ENCODE results near the gene PRKD3. TPM values are rescaled to one million over a fixed set of nuclear protein-coding genes. Genes with fewer than 3 reads are reported as not detected.

Gene PRKD3
- 10 to 100 TPM in 1 of 4 donors, 1 to 10 TPM in 3; 4.3 to 15.5 (median 6.5) TPM for polyA plus RNA-seq
- long read RNA-seq, donor 1, result 0 reads
- long read RNA-seq, donor 2, result 0 reads
- long read RNA-seq, donor 3, partial matches to known transcripts, result 6 of 6 reads
- long read RNA-seq, donor 3, other reads (novel, unspliced or antisense), result 0 of 6 reads
- long read RNA-seq, donor 4, result 0 reads
- long read RNA-seq, donor 5, partial matches to known transcripts, result 0 of 2 reads
- long read RNA-seq, donor 5, other reads (novel, unspliced or antisense), result 0 of 2 reads
- long read RNA-seq, donor 6, result 0 reads
- long read RNA-seq, donor 7, result 0 reads
- long read RNA-seq, donor 8, result 0 reads
- long read RNA-seq, donor 9, result 0 reads
- long read RNA-seq, donor 10, result 0 reads

DNA sequence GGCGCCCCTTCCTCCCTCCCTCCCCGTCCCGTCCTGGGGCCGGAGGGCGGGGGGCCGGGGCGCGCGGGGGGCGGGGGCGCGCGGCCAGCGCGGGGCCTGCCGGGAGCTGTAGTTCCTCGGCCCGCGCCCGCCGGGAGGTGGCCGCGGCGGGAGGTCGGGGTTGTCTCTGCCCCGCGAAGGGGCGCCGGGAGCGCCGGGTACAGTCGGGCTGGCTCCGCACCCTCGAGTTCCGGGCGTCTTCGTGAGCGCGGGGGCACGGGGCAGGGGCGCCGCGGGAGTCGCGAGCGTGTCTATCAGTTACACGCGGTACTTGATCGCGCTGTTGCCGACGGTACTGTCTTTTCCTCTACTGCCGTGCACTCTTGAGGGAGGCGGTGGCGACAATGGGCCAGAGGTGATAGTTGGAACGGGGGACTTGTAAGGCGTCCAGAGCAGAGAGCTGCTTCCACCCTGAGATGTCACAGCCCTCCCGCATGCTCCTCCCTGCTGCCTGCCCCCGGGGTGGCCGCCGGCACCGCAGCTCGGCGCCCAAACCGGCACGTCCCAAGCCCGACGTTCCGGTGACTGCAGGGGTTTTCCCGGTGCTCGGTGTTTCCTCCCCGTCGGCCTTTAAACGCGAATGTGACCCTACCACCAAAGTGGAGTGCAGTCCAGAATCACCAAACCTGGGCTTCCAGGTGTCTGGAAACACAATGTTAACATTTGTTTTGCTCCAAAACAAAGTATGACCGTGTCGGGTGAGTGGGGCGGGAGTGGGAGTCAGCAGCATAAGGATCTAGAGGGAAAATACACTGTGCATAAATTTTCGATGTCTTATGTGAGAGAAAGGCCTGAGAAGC is at the start of gene PRKD3:
Gene PRKD3 (minus strand): TSS at position 48 of the 839 bp plus-strand sequence. CDS start 8,309 bp downstream, outside the sequence.
- H3K4me3 ChIP-seq (ENCODE audit: low read depth in 1 of 3, low read length in 3 of 3), result peak within 1 kb of the TSS; percentile 65 to 87 (median 73)
- H3K36me3 ChIP-seq (ENCODE audit: control insufficient read depth in 3 of 3, insufficient read depth in 2 of 3, low read depth in 1 of 3, low read length in 3 of 3), result no peaks in the 10 kb centered on the region
- DNase-seq (peak; percentile 65 to 84), FAIRE-seq (no peak)
- 1% methylated on average over 61 to 79 of the region's 79 CpGs for WGBS, 3 donors
- H3K27ac ChIP-seq (ENCODE audit: low read depth in 1 of 3, low read length in 2 of 3), result peak within 1 kb of the TSS; percentile 64 to 93 (median 75)
- H3K27me3 ChIP-seq (ENCODE audit: control insufficient read depth in 3 of 3, insufficient read depth in 3 of 3, low read length in 3 of 3), result no peaks in the 10 kb centered on the region
- H3K9me3 ChIP-seq (ENCODE audit: control insufficient read depth in 2 of 2, insufficient read depth in 1 of 2, low read depth in 1 of 2, low read length in 1 of 2), result no peaks in the 10 kb centered on the region
- peaks cover 3 to 6% (median 5%) of the 10 kb centered on the region in 3 donors for H3K4me1 ChIP-seq (ENCODE audit: control insufficient read depth in 3 of 3, insufficient read depth in 2 of 3, low read depth in 1 of 3, low read length in 2 of 3)

DNA sequence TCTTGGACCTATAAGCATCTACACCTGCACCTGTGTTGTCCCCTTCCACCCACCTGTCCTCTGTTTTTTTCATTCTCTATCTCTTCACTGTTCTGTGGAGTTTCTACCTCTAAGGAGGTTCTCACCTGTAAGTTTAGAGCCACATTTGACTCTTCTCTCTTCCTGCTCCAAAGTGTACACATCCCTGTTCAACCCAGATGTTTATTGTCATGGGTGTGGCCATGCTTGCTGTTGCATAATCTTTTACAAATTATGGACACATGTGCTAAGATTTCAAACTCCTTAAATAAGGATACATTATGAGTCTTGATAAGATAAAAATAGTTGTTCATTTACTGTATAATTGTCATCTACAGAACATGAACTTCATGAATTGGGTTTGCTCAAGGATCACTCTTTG is 47.4 kb upstream of the PRKD3 start:
- no peak overlapping the region for H3K4me3 ChIP-seq (ENCODE audit: low read depth in 1 of 3, low read length in 3 of 3)
- H3K36me3 ChIP-seq (ENCODE audit: control insufficient read depth in 3 of 3, insufficient read depth in 2 of 3, low read depth in 1 of 3, low read length in 3 of 3), result no peaks in the 10 kb centered on the region
- DNase-seq, result no peak
- FAIRE-seq, result no peak
- no peaks in the 10 kb centered on the region for H3K27me3 ChIP-seq (ENCODE audit: control insufficient read depth in 3 of 3, insufficient read depth in 3 of 3, low read length in 3 of 3)
- no peaks in the 10 kb centered on the region for H3K4me1 ChIP-seq (ENCODE audit: control insufficient read depth in 3 of 3, insufficient read depth in 2 of 3, low read depth in 1 of 3, low read length in 2 of 3)
- H3K9me3 ChIP-seq (ENCODE audit: control insufficient read depth in 2 of 2, insufficient read depth in 1 of 2, low read depth in 1 of 2, low read length in 1 of 2), result no peaks in the 10 kb centered on the region
- no peak overlapping the region for H3K27ac ChIP-seq (ENCODE audit: low read depth in 1 of 3, low read length in 2 of 3)

DNA sequence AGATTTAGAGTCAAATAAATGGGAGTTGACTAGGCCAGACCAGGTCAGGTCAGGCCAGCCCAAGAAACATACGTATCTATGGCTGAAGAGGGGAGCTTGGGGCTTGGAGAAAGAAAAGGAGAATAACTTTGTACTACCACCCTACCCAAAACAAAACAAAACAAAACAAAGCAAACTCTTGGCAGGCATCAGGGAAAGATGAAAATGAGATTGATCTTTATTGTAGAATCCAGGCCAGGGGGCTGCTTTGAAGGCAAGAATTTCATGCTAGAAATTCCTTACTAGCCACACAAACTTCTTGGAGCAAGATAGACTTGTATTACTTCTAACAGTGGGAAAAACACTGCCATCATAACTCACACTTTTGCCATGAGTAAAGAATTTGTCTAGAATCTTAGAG is 46.0 kb upstream of the PRKD3 start:
- 90 to 96% (median 95%) methylated on average over 1 of the region's 1 CpG for WGBS, 3 donors
- Histone ChIP-seq H3K9me3 (ENCODE audit: control insufficient read depth in 2 of 2, insufficient read depth in 1 of 2, low read depth in 1 of 2, low read length in 1 of 2) (no peaks in the 10 kb centered on the region), H3K27me3 (ENCODE audit: control insufficient read depth in 3 of 3, insufficient read depth in 3 of 3, low read length in 3 of 3) (no peaks in the 10 kb centered on the region), H3K4me3 (ENCODE audit: low read depth in 1 of 3, low read length in 3 of 3) (no peak overlapping the region), H3K4me1 (ENCODE audit: control insufficient read depth in 3 of 3, insufficient read depth in 2 of 3, low read depth in 1 of 3, low read length in 2 of 3) (no peaks in the 10 kb centered on the region), H3K36me3 (ENCODE audit: control insufficient read depth in 3 of 3, insufficient read depth in 2 of 3, low read depth in 1 of 3, low read length in 3 of 3) (no peaks in the 10 kb centered on the region), H3K27ac (ENCODE audit: low read depth in 1 of 3, low read length in 2 of 3) (no peak overlapping the region)
- FAIRE-seq (no peak), DNase-seq (no peak)

DNA sequence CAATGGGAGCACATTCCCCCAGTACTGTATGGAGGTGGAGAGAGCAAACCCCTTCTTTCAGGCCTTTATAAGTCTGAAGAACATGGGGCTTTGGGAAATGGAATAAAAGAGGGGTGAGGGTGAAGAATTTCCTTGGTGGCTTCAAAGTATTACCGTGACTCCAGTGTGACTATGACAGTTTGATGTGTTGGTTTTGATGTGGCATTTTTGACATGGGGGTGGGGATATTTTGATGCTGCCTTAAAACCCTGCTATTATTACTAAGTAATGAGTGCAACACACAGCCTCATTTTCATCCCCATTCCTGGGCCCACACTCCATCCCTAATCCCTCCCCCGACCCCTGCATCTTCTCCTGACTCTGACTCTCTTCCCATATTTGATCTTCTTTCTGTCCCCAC is 43.4 kb upstream of the PRKD3 start:
- Histone ChIP-seq H3K4me1 (ENCODE audit: control insufficient read depth in 3 of 3, insufficient read depth in 2 of 3, low read depth in 1 of 3, low read length in 2 of 3) (no peaks in the 10 kb centered on the region), H3K4me3 (ENCODE audit: low read depth in 1 of 3, low read length in 3 of 3) (no peak overlapping the region), H3K27me3 (ENCODE audit: control insufficient read depth in 3 of 3, insufficient read depth in 3 of 3, low read length in 3 of 3) (no peaks in the 10 kb centered on the region), H3K27ac (ENCODE audit: low read depth in 1 of 3, low read length in 2 of 3) (no peak overlapping the region), H3K9me3 (ENCODE audit: control insufficient read depth in 2 of 2, insufficient read depth in 1 of 2, low read depth in 1 of 2, low read length in 1 of 2) (no peaks in the 10 kb centered on the region), H3K36me3 (ENCODE audit: control insufficient read depth in 3 of 3, insufficient read depth in 2 of 3, low read depth in 1 of 3, low read length in 3 of 3) (no peaks in the 10 kb centered on the region)
- 82 to 86% (median 86%) methylated on average over 2 of the region's 2 CpGs for WGBS, 3 donors
- no peak for DNase-seq
- no peak for FAIRE-seq

DNA sequence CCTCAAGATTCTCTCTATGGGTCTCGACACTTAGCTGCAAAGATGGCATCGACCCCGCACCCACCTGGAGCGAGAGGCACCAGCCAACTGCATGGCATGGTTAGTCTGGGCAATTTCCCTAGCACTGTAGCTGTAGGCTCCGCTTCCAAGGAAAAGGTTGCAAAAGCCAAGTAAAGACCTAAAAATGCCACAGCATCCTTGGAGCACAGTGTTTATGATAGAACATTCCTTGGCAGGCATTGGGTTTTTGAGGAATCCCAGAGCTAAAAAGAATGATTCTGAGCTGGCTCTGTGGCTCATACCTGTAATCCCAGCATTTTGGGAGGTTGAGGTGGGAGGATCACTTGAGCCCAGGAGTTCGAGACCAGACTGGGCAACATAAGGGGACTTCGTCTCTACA is 42.7 kb upstream of the PRKD3 start:
- Histone ChIP-seq H3K4me1 (ENCODE audit: control insufficient read depth in 3 of 3, insufficient read depth in 2 of 3, low read depth in 1 of 3, low read length in 2 of 3) (no peaks in the 10 kb centered on the region), H3K27ac (ENCODE audit: low read depth in 1 of 3, low read length in 2 of 3) (no peak overlapping the region), H3K36me3 (ENCODE audit: control insufficient read depth in 3 of 3, insufficient read depth in 2 of 3, low read depth in 1 of 3, low read length in 3 of 3) (no peaks in the 10 kb centered on the region), H3K9me3 (ENCODE audit: control insufficient read depth in 2 of 2, insufficient read depth in 1 of 2, low read depth in 1 of 2, low read length in 1 of 2) (no peaks in the 10 kb centered on the region), H3K27me3 (ENCODE audit: control insufficient read depth in 3 of 3, insufficient read depth in 3 of 3, low read length in 3 of 3) (no peaks in the 10 kb centered on the region), H3K4me3 (ENCODE audit: low read depth in 1 of 3, low read length in 3 of 3) (no peak overlapping the region)
- 93 to 98% (median 94%) methylated on average over 7 of the region's 7 CpGs for WGBS, 3 donors
- no peak for FAIRE-seq
- no peak for DNase-seq

DNA sequence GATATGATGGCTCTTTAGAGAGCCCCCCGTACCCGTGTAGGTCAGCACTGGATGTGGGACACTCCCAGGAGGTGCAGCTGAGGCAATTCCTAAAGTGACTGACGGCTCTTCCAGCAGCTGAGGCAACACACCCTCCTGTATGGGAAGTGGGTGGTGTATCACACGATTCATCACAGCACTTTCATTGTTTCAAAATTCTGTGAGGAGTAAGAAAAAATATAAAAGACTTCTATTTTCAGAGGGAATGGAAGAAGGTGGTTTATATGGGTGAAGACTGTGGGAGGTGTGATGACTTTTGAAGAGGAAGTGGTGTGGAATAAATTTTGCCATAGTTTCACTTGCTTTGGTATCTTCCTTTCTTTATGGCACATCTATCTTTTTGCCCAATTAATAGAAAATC is 42.1 kb upstream of the PRKD3 start:
- no peak overlapping the region for H3K4me3 ChIP-seq (ENCODE audit: low read depth in 1 of 3, low read length in 3 of 3)
- FAIRE-seq (no peak), DNase-seq (no peak)
- no peaks in the 10 kb centered on the region for H3K36me3 ChIP-seq (ENCODE audit: control insufficient read depth in 3 of 3, insufficient read depth in 2 of 3, low read depth in 1 of 3, low read length in 3 of 3)
- H3K9me3 ChIP-seq (ENCODE audit: control insufficient read depth in 2 of 2, insufficient read depth in 1 of 2, low read depth in 1 of 2, low read length in 1 of 2), result no peaks in the 10 kb centered on the region
- H3K4me1 ChIP-seq (ENCODE audit: control insufficient read depth in 3 of 3, insufficient read depth in 2 of 3, low read depth in 1 of 3, low read length in 2 of 3), result no peaks in the 10 kb centered on the region
- H3K27ac ChIP-seq (ENCODE audit: low read depth in 1 of 3, low read length in 2 of 3), result no peak overlapping the region
- no peaks in the 10 kb centered on the region for H3K27me3 ChIP-seq (ENCODE audit: control insufficient read depth in 3 of 3, insufficient read depth in 3 of 3, low read length in 3 of 3)
- WGBS, 3 donors, result 45 to 55% (median 53%) methylated on average over 4 of the region's 4 CpGs

DNA sequence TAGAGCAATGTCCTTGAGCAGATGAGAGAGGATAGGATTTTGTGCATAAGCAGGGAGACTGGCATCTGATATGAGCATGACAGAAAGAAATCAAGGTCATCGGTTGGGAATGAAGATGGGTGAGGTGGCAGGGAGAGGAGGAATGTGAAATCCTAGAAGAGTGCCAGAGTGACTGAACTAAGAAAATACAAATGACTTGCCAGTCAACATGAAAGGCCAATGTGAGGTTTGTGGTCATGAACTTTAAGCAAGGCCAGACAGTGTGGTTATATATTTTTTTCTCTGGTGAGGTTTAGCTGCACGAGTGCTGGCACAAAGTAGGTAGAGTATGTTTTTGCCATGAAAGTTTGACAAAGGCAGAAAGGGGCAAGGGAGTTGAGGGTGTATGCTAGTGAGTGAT is 41.0 kb upstream of the PRKD3 start:
- no peak overlapping the region for H3K4me3 ChIP-seq (ENCODE audit: low read depth in 1 of 3, low read length in 3 of 3)
- 62 to 85% (median 79%) methylated on average over 2 of the region's 2 CpGs for WGBS, 3 donors
- no peak for FAIRE-seq

DNA sequence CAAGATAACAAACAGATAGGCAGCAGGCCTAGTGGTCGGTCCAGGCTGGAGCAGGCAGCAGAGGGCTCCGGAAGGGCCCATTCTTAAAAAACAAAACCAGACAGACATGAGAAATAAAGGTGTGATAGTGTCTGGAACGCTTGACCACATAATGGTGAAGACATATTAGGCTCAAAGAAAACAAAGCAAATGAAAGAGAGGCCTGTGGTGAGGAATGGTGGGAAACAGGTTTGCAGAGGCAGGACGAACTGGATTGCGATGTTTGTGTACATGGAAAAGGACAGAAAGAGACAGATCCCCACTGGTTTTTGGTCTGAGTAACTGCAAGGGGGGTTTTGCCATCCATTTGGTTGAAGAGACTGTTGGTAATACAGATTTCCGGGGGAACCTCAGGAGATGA is 39.7 kb upstream of the PRKD3 start:
- no peaks in the 10 kb centered on the region for H3K27me3 ChIP-seq (ENCODE audit: control insufficient read depth in 3 of 3, insufficient read depth in 3 of 3, low read length in 3 of 3)
- FAIRE-seq (no peak), DNase-seq (no peak)
- H3K4me1 ChIP-seq (ENCODE audit: control insufficient read depth in 3 of 3, insufficient read depth in 2 of 3, low read depth in 1 of 3, low read length in 2 of 3), result no peaks in the 10 kb centered on the region
- no peaks in the 10 kb centered on the region for H3K36me3 ChIP-seq (ENCODE audit: control insufficient read depth in 3 of 3, insufficient read depth in 2 of 3, low read depth in 1 of 3, low read length in 3 of 3)
- H3K9me3 ChIP-seq (ENCODE audit: control insufficient read depth in 2 of 2, insufficient read depth in 1 of 2, low read depth in 1 of 2, low read length in 1 of 2), result no peaks in the 10 kb centered on the region
- H3K27ac ChIP-seq (ENCODE audit: low read depth in 1 of 3, low read length in 2 of 3), result no peak overlapping the region
- WGBS, 3 donors, result 92 to 99% (median 93%) methylated on average over 6 of the region's 6 CpGs
- H3K4me3 ChIP-seq (ENCODE audit: low read depth in 1 of 3, low read length in 3 of 3), result no peak overlapping the region

More for the DNA sequence above, 41.0 kb upstream of the PRKD3 start:
- DNase-seq, result no peak
- no peaks in the 10 kb centered on the region for H3K36me3 ChIP-seq (ENCODE audit: control insufficient read depth in 3 of 3, insufficient read depth in 2 of 3, low read depth in 1 of 3, low read length in 3 of 3)
- H3K27ac ChIP-seq (ENCODE audit: low read depth in 1 of 3, low read length in 2 of 3), result no peak overlapping the region
- H3K9me3 ChIP-seq (ENCODE audit: control insufficient read depth in 2 of 2, insufficient read depth in 1 of 2, low read depth in 1 of 2, low read length in 1 of 2), result no peaks in the 10 kb centered on the region
- H3K27me3 ChIP-seq (ENCODE audit: control insufficient read depth in 3 of 3, insufficient read depth in 3 of 3, low read length in 3 of 3), result no peaks in the 10 kb centered on the region
- H3K4me1 ChIP-seq (ENCODE audit: control insufficient read depth in 3 of 3, insufficient read depth in 2 of 3, low read depth in 1 of 3, low read length in 2 of 3), result no peaks in the 10 kb centered on the region
